HepG2 (cell line): ENCODE data around the gene LRRC45. TPM values are rescaled to one million over a fixed set of nuclear protein-coding genes. Genes with fewer than 3 reads are reported as not detected.
A peak's percentile ranks its signal among the peaks of the same experiment; 100 is the strongest.

ENCODE experiments used
- BHLHE40 ChIP-seq: IDR thresholded peaks from 2 replicates; pipeline ENCODE4 v1.6.1; 2011; ENCODE audit warnings: low read length, improper control_type of control experiment
- GATA4 ChIP-seq: sonication (generic); IDR thresholded peaks from 2 replicates; pipeline ENCODE4 v1.6.1; 2016; ENCODE audit warnings: antibody characterized with exemption, low read depth, borderline replicate concordance
- MAX ChIP-seq: IDR thresholded peaks from 2 replicates; pipeline ENCODE4 v1.6.1; 2012; ENCODE audit warnings: inconsistent platforms
- MTA3 ChIP-seq: sonication (generic); formaldehyde crosslinking; IDR thresholded peaks from 2 replicates; pipeline ENCODE4 v1.4.0; 2020; ENCODE audit warnings: missing genetic modification reagents
- PITX1 ChIP-seq: sonication (generic); formaldehyde crosslinking; IDR thresholded peaks from 2 replicates; pipeline ENCODE4 v1.5.1; 2020; ENCODE audit warnings: mild to moderate bottlenecking, missing genetic modification reagents
- SIX1 ChIP-seq: sonication (generic); formaldehyde crosslinking; IDR thresholded peaks from 2 replicates; pipeline ENCODE4 v1.4.0; 2020; ENCODE audit warnings: missing genetic modification reagents, borderline replicate concordance
- SMC3 ChIP-seq: IDR thresholded peaks from 2 replicates; pipeline ENCODE4 v1.6.1; 2011; ENCODE audit warnings: low read length, improper control_type of control experiment
- TFDP2 ChIP-seq: sonication (generic); formaldehyde crosslinking; IDR thresholded peaks from 2 replicates; pipeline ENCODE4 v1.4.0; 2020; ENCODE audit warnings: missing genetic modification reagents
- TGIF2 ChIP-seq: IDR thresholded peaks from 2 replicates; pipeline ENCODE4 v1.6.1; 2016; ENCODE audit warnings: control low read depth, missing compliant biosample characterization
- ZHX2 ChIP-seq, 2 experiments: sonication (generic) in 1 of 2; formaldehyde crosslinking in 1 of 2; IDR thresholded peaks; 2 replicates each; pipeline versions ENCODE4 v1.6.1 to v1.9.0; 2014 to 2022; ENCODE audit warnings: antibody characterized with exemption in 1 of 2, borderline replicate concordance in 1 of 2, inconsistent platforms in 1 of 2, low read depth in 1 of 2, missing genetic modification reagents in 1 of 2
- ZNF121 ChIP-seq: sonication (generic); formaldehyde crosslinking; IDR thresholded peaks from 2 replicates; pipeline ENCODE4 v1.5.0; 2020; ENCODE audit warnings: mild to moderate bottlenecking, missing genetic modification reagents
- ZNF207 ChIP-seq: fragments of 450-650 bp; IDR thresholded peaks from 2 replicates; pipeline ENCODE4 v1.6.1; 2016; ENCODE audit warnings: antibody characterized with exemption, borderline replicate concordance
- ZNF75D ChIP-seq: sonication (generic); formaldehyde crosslinking; IDR thresholded peaks from 2 replicates; pipeline ENCODE4 v1.8.1; 2023; ENCODE audit warnings: missing genetic modification reagents, mild to moderate bottlenecking, borderline replicate concordance
- ZSCAN12 ChIP-seq: sonication (generic); formaldehyde crosslinking; IDR thresholded peaks from 2 replicates; pipeline ENCODE4 v1.9.0; 2021; ENCODE audit warnings: mild to moderate bottlenecking, missing genetic modification reagents
- polyA plus RNA-seq, 8 experiments: library from polyadenylated mRNA; depleted of rRNA in 3 of 8; stranded (reverse) in 7 of 8; unstranded in 1 of 8; fragments of >200 nt; fragmentation: Illumina TruSeq in 4 of 8; extraction: Trizol in 4 of 8; gene quantifications; 2 replicates each; pipeline versions ENCODE4 v1.2.1 to v1.2.3, GENCODE V29; 2011 to 2016; ENCODE audit warnings: low read depth in 4 of 8, missing spikeins in 1 of 8, mixed read lengths in 1 of 8; ENCODE audit not compliant: insufficient read depth in 1 of 8
- total RNA-seq, 5 experiments: library from RNA; depleted of rRNA; stranded (reverse); fragments of >200 nt; fragmentation: Illumina TruSeq; extraction: Trizol; gene quantifications; 2 replicates each; pipeline ENCODE4 v1.2.3, GENCODE V29; 2016; ENCODE audit warnings: low read depth in 1 of 5
- TF ChIP-seq, protein P1 (sequence below): sonication (generic); formaldehyde crosslinking; IDR thresholded peaks from 2 replicates; pipeline ENCODE4 v1.4.0; 2020; ENCODE audit warnings: mild to moderate bottlenecking, missing genetic modification reagents, borderline replicate concordance
- TF ChIP-seq, protein P2 (sequence below): sonication (generic); formaldehyde crosslinking; IDR thresholded peaks from 2 replicates; pipeline ENCODE4 v1.4.0; 2020; ENCODE audit warnings: missing genetic modification reagents

LRRC45 gene
- total and polyA plus RNA-seq, 2 of the 13 experiments (the other 11 are each of a cell fraction or from before 2014, with no cell fraction given) = 11.6 to 48.1 TPM

DNA sequence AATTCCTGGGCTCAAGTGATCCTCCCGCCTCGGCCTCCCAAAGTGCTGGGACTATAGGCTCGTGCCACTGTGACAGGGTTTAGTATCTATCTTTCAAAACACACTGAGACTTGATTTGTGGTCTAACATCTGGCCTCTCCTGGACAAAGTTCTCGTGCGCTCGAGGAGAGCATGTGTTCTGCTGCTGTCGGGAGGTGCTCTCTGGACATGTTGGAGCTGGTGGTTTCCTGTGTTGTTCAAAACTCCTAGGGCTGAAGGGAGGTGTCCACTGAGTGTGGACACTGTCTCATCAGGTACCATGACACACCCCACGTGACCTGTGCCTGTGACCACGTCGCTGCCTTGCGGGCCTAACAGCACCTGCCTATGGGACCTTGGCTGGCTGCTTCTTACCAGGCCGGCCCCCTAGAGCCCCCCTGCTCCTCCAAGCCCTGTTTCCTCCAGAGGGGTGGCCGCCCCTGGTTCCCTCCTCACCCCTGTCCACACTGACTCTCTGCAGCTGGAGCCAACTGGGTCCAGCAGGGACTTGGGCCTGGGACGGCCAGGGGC is 22.9 kb downstream of the LRRC45 start (continued):
- no peak for TF ChIP-seq ZHX2 (IDR thresholded peaks at IDR 0.05; ENCODE audit: low read depth)
- no peak for TF ChIP-seq ZHX2 (CRISPR knock-in tag; IDR thresholded peaks at IDR 0.05; ENCODE audit: borderline replicate concordance)
- TF ChIP-seq SIX1 (CRISPR knock-in tag) = no peak
- TF ChIP-seq, protein P1, sequence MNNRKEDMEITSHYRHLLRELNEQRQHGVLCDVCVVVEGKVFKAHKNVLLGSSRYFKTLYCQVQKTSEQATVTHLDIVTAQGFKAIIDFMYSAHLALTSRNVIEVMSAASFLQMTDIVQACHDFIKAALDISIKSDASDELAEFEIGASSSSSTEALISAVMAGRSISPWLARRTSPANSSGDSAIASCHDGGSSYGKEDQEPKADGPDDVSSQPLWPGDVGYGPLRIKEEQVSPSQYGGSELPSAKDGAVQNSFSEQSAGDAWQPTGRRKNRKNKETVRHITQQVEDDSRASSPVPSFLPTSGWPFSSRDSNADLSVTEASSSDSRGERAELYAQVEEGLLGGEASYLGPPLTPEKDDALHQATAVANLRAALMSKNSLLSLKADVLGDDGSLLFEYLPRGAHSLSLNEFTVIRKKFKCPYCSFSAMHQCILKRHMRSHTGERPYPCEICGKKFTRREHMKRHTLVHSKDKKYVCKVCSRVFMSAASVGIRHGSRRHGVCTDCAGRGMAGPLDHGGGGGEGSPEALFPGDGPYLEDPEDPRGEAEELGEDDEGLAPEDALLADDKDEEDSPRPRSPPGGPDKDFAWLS (CRISPR knock-in tag) = no peak
- no peak for TF ChIP-seq PITX1 (CRISPR knock-in tag)
- TF ChIP-seq, protein P2, sequence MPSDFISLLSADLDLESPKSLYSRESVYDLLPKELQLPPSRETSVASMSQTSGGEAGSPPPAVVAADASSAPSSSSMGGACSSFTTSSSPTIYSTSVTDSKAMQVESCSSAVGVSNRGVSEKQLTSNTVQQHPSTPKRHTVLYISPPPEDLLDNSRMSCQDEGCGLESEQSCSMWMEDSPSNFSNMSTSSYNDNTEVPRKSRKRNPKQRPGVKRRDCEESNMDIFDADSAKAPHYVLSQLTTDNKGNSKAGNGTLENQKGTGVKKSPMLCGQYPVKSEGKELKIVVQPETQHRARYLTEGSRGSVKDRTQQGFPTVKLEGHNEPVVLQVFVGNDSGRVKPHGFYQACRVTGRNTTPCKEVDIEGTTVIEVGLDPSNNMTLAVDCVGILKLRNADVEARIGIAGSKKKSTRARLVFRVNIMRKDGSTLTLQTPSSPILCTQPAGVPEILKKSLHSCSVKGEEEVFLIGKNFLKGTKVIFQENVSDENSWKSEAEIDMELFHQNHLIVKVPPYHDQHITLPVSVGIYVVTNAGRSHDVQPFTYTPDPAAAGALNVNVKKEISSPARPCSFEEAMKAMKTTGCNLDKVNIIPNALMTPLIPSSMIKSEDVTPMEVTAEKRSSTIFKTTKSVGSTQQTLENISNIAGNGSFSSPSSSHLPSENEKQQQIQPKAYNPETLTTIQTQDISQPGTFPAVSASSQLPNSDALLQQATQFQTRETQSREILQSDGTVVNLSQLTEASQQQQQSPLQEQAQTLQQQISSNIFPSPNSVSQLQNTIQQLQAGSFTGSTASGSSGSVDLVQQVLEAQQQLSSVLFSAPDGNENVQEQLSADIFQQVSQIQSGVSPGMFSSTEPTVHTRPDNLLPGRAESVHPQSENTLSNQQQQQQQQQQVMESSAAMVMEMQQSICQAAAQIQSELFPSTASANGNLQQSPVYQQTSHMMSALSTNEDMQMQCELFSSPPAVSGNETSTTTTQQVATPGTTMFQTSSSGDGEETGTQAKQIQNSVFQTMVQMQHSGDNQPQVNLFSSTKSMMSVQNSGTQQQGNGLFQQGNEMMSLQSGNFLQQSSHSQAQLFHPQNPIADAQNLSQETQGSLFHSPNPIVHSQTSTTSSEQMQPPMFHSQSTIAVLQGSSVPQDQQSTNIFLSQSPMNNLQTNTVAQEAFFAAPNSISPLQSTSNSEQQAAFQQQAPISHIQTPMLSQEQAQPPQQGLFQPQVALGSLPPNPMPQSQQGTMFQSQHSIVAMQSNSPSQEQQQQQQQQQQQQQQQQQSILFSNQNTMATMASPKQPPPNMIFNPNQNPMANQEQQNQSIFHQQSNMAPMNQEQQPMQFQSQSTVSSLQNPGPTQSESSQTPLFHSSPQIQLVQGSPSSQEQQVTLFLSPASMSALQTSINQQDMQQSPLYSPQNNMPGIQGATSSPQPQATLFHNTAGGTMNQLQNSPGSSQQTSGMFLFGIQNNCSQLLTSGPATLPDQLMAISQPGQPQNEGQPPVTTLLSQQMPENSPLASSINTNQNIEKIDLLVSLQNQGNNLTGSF (CRISPR knock-in tag) = no peak
- TF ChIP-seq TFDP2 = no peak
- no peak for TF ChIP-seq MTA3 (CRISPR knock-in tag)
- no peak for TF ChIP-seq ZNF207
- TF ChIP-seq BHLHE40 = no peak
- TF ChIP-seq SMC3 = no peak
- no peak for TF ChIP-seq ZNF75D (CRISPR knock-in tag)
- no peak for TF ChIP-seq ZNF121 (CRISPR knock-in tag)
- TF ChIP-seq MAX = peak; percentile 61
- no peak for TF ChIP-seq TGIF2 (CRISPR knock-in tag)
- no peak for TF ChIP-seq GATA4
- TF ChIP-seq ZSCAN12 (CRISPR knock-in tag) = no peak
